Measurements from ENCODE around the gene ZMAT3. TPM values are rescaled to one million over a fixed set of nuclear protein-coding genes. Genes with fewer than 3 reads are reported as not detected.

Gene ZMAT3
- total and polyA plus RNA-seq, 4 donors, result 2.4 to 12.1 (median 5.4) TPM

- no peak for ATAC-seq (ENCODE audit: insufficient read depth, low FRiP score)
- no peak for DNase-seq
- no peak overlapping the region for H3K4me3 ChIP-seq
These were observed 26.9 kb upstream of the ZMAT3 start for GRCh38 chr3:179098388-179099077.

GRCh38 chr3:179093807-179094206 is 22.2 kb upstream of the ZMAT3 start:
- ATAC-seq (ENCODE audit: insufficient read depth, low FRiP score), result no peak
- TF ChIP-seq CTCF (IDR thresholded peaks at IDR 0.05; ENCODE audit: control extremely low read depth, extremely low read depth), result no peak
- WGBS, 2 donors, result 91 to 97% methylated on average over 1 of the region's 1 CpG
- peak in 1 of 3 donors; percentile 4 for DNase-seq
- H3K9ac ChIP-seq (ENCODE audit: insufficient read depth in 1 of 2, low read length in 2 of 2), result no peak overlapping the region
- H3K4me1 ChIP-seq (ENCODE audit: control insufficient read depth in 5 of 5, insufficient read depth in 5 of 5, low read length in 5 of 5), result no peaks in the 10 kb centered on the region
- H3K4me3 ChIP-seq, result no peak overlapping the region
- H3K36me3 ChIP-seq (ENCODE audit: control insufficient read depth in 4 of 4, insufficient read depth in 4 of 4, low read length in 4 of 4), result no peaks in the 10 kb centered on the region
- H3K27me3 ChIP-seq (ENCODE audit: control insufficient read depth in 3 of 3, insufficient read depth in 3 of 3, low read length in 2 of 3), result no peaks in the 10 kb centered on the region
- H3K27ac ChIP-seq (ENCODE audit: low read depth in 1 of 2, low read length in 1 of 2), result no peak overlapping the region
- no peaks in the 10 kb centered on the region for H3K9me3 ChIP-seq (ENCODE audit: control insufficient read depth in 4 of 4, insufficient read depth in 3 of 4, low read length in 3 of 4)

More at GRCh38 chr3:179098388-179099077, 26.9 kb upstream of the ZMAT3 start:
- Histone ChIP-seq H3K9ac (ENCODE audit: insufficient read depth in 1 of 2, low read length in 2 of 2) (no peak overlapping the region), H3K9me3 (ENCODE audit: control insufficient read depth in 4 of 4, insufficient read depth in 3 of 4, low read length in 3 of 4) (no peaks in the 10 kb centered on the region), H3K36me3 (ENCODE audit: control insufficient read depth in 4 of 4, insufficient read depth in 4 of 4, low read length in 4 of 4) (no peaks in the 10 kb centered on the region), H3K4me1 (ENCODE audit: control insufficient read depth in 5 of 5, insufficient read depth in 5 of 5, low read length in 5 of 5) (no peaks in the 10 kb centered on the region), H3K27ac (ENCODE audit: low read depth in 1 of 2, low read length in 1 of 2) (no peak overlapping the region), H3K27me3 (ENCODE audit: control insufficient read depth in 3 of 3, insufficient read depth in 3 of 3, low read length in 2 of 3) (no peaks in the 10 kb centered on the region)
- 80 to 88% methylated on average over 7 of the region's 7 CpGs for WGBS, 2 donors
- no peak for TF ChIP-seq CTCF (IDR thresholded peaks at IDR 0.05; ENCODE audit: control extremely low read depth, extremely low read depth)

- Histone ChIP-seq H3K9ac (ENCODE audit: insufficient read depth in 1 of 2, low read length in 2 of 2) (no peak overlapping the region), H3K4me3 (no peak overlapping the region), H3K4me1 (ENCODE audit: control insufficient read depth in 5 of 5, insufficient read depth in 5 of 5, low read length in 5 of 5) (no peaks in the 10 kb centered on the region), H3K9me3 (ENCODE audit: control insufficient read depth in 4 of 4, insufficient read depth in 3 of 4, low read length in 3 of 4) (no peaks in the 10 kb centered on the region), H3K27me3 (ENCODE audit: control insufficient read depth in 3 of 3, insufficient read depth in 3 of 3, low read length in 2 of 3) (no peaks in the 10 kb centered on the region), H3K36me3 (ENCODE audit: control insufficient read depth in 4 of 4, insufficient read depth in 4 of 4, low read length in 4 of 4) (no peaks in the 10 kb centered on the region), H3K27ac (ENCODE audit: low read depth in 1 of 2, low read length in 1 of 2) (no peak overlapping the region)
- TF ChIP-seq CTCF (IDR thresholded peaks at IDR 0.05; ENCODE audit: control extremely low read depth, extremely low read depth), result no peak
- DNase-seq, result no peak
- no peak for ATAC-seq (ENCODE audit: insufficient read depth, low FRiP score)
These were observed 19.5 kb upstream of the ZMAT3 start for GRCh38 chr3:179091113-179091512.

- H3K27ac ChIP-seq (ENCODE audit: low read depth in 1 of 2, low read length in 1 of 2), result no peak overlapping the region
- no peaks in the 10 kb centered on the region for H3K36me3 ChIP-seq (ENCODE audit: control insufficient read depth in 4 of 4, insufficient read depth in 4 of 4, low read length in 4 of 4)
- WGBS, 2 donors, result 59 to 77% methylated on average over 2 of the region's 2 CpGs
- H3K4me3 ChIP-seq, result no peak overlapping the region
- TF ChIP-seq CTCF (IDR thresholded peaks at IDR 0.05; ENCODE audit: control extremely low read depth, extremely low read depth), result no peak
- no peak overlapping the region for H3K9ac ChIP-seq (ENCODE audit: insufficient read depth in 1 of 2, low read length in 2 of 2)
- ATAC-seq (ENCODE audit: insufficient read depth, low FRiP score) (no peak), DNase-seq (no peak)
- H3K9me3 ChIP-seq (ENCODE audit: control insufficient read depth in 4 of 4, insufficient read depth in 3 of 4, low read length in 3 of 4), result no peaks in the 10 kb centered on the region
- no peaks in the 10 kb centered on the region for H3K27me3 ChIP-seq (ENCODE audit: control insufficient read depth in 3 of 3, insufficient read depth in 3 of 3, low read length in 2 of 3)
- no peaks in the 10 kb centered on the region for H3K4me1 ChIP-seq (ENCODE audit: control insufficient read depth in 5 of 5, insufficient read depth in 5 of 5, low read length in 5 of 5)
These were observed 16.7 kb upstream of the ZMAT3 start for GRCh38 chr3:179088306-179088705.

Measured in lung (tissue), 12 donors.